Measurements from ENCODE around the gene CFAP141. TPM values are rescaled to one million over a fixed set of nuclear protein-coding genes. Genes with fewer than 3 reads are reported as not detected.
"Not testable (repeated sequence)": the region's sequence is repeated elsewhere in the genome, so short reads cannot be mapped to it uniquely, and the experiment has no call there.

Gene CFAP141
- total RNA-seq, 2 experiments from 2014 or later = not detected

DNA sequence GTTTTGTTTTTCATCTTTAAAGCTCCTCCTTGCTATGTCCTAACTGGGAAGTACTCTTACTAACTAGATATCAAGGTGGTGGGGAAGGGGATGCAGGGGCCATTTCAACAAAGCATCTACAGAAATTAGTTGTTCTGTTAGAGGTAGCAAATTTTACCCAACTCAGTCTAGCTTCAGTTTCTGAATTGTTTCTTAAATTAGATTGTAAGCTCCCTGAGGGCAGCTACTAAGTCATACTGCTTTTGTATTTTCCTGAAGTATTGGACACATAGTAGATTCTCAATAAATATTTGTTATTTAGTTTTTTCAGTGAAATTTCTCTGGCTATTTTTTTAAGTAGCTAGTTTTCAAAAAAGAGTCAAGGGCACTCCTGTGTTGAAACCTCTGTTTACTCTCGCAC is 16.4 kb upstream of the CFAP141 start:
- ChIA-PET POLR2A (interaction anchor here (1.0 to 8.4 kb wide), 7 partner anchors 15 to 232 kb away, joined by 3 to 72 read pairs (median 10); partner anchors contain the start of gene RPS27), CTCF (interaction anchor here (0.9 to 1.4 kb wide), 5 partner anchors 15 to 236 kb away, joined by 3 to 5 read pairs (median 3); no protein-coding TSS in a partner anchor)
- Mint-ChIP-seq H3K27ac (peak overlapping the region; percentile 97), H3K4me3 (peak overlapping the region; percentile 92), H3K27me3 (no peaks in the 10 kb centered on the region), H3K4me1 (peaks cover 73% of the 10 kb centered on the region), H3K9me3 (peaks cover 6% of the 10 kb centered on the region), H3K36me3 (ENCODE audit: low read depth) (peaks cover 86% of the 10 kb centered on the region)
- no peak for DNase-seq

DNA sequence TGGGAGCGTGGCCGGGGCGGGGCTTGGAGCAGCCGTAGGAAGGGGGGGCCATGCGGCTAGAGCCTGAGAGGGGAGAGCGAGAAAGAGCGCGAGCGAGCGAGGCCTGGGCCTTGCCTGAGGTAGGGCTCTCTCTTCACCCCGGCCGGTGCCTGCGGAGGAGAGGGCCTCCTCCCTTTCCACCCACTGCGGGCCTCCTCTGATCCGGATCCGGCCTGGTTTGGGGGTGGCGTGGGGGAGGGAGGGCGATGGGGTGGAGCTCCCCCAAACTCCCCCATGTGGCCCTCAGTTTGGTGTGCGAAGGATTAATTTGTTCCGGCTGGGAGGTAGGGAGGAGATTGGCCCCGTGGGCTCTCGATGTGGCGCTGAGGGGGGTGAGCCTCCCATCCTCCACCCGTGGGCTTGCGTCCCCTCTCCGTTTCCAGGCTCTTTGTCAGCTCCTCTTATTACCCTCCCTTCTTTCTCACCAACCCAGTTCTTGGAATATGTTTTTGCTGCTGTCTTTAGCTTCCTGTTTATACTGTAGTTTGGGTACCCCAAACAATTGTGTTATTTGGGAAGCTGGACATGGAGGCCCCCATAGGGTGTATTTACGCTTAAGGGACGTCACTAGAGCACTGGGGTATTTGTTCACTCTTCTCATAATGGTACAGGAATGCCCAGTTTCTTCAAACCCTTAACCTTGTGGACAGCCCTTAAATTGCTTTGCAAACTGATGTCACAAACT is 15.3 kb upstream of the CFAP141 start:
- Mint-ChIP-seq H3K4me3 (peak overlapping the region; percentile 92), H3K4me1 (peaks cover 74% of the 10 kb centered on the region), H3K9me3 (peaks cover 6% of the 10 kb centered on the region), H3K27me3 (no peaks in the 10 kb centered on the region), H3K27ac (peak overlapping the region; percentile 97), H3K36me3 (ENCODE audit: low read depth) (peaks cover 81% of the 10 kb centered on the region)
- peak; percentile 72 for DNase-seq
- ChIA-PET CTCF (interaction anchor here (1.3 kb wide), 1 partner anchor 50 kb away, joined by 3 read pairs; no protein-coding TSS in a partner anchor), POLR2A (interaction anchor here (0.9 to 8.4 kb wide), 14 partner anchors 9 to 231 kb away, joined by 3 to 72 read pairs (median 8); partner anchors contain the start of genes NUP210L and RPS27)

DNA sequence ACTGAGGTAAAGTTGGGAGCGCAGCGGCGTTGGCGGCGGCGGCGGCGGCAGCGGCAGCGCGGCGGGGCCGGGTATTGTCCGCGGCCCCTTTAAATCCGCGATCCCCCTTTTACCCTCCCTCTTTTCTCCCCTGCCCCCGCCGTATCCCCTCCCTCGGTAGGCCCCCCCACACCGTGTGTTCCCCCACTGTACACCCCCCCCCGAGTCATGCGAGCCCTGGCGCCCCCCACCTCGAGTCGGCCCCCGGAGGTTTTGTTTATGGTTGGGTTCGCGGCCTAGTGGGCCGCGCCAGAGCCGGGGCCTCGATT is 14.8 kb upstream of the CFAP141 start:
- Mint-ChIP-seq H3K27ac (peak overlapping the region; percentile 97), H3K4me3 (peak overlapping the region; percentile 92), H3K36me3 (ENCODE audit: low read depth) (peaks cover 76% of the 10 kb centered on the region), H3K27me3 (no peaks in the 10 kb centered on the region), H3K9me3 (peaks cover 6% of the 10 kb centered on the region), H3K4me1 (peaks cover 73% of the 10 kb centered on the region)
- DNase-seq = no peak
- POLR2A ChIA-PET = interaction anchor here (0.9 to 8.4 kb wide), 18 partner anchors 9 to 298 kb away, joined by 3 to 72 read pairs (median 6); partner anchors contain the start of genes GATAD2B, NUP210L and RPS27
- CTCF ChIA-PET = interaction anchor here (0.8 to 3.6 kb wide), 3 partner anchors 22 to 179 kb away, joined by 3 to 18 read pairs (median 5); no protein-coding TSS in a partner anchor

DNA sequence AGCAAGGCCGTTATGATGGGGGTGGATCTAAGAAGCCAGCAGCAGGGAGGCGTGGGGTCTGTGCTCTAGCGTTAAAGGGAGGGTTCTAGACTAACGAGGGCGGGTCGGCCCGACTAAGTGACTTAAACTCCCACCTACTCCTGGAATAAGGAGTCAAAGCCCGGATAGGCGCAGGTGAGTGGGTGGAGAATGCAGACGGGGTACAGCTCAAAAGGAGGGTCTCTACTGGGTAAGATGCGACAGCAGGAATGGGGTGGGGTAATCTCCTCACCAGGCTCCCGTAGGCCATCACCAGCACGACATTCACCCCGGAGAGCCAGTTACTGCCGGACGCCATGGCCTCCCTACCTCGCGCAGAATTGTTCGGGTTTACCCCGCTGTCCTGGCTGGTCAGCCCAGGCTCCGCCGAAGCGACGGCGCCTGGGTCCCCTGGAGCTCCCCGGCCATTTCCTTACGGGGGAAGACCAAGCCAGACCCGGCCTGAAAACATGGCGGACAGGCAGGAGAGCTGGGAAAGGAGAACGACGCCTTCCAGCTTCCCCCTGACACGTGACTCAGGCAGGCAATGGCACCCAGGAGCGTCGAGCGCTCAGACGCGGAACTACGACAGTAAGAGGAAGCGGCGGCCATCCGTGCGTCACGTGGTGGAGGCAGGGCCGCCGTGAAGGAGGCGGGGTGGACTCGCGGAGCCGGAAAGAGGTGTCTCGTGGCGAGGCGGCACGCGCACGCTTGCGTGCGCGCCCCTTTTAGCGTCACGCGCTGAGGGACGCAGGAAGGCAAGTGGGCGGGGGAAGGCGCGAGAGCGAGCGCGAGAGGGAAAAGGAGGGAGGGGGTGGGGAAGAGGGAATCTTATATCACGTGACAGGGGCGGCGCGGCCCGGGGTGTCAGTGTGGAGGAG is 14.2 kb upstream of the CFAP141 start, which contains the start of gene UBAP2L:
UBAP2L (plus strand) TSS at position 885 of the 899 bp plus-strand sequence. CDS start 4,169 bp downstream, outside the sequence.
- ChIA-PET POLR2A (interaction anchor here (0.9 to 8.4 kb wide), 18 partner anchors 10 to 586 kb away, joined by 3 to 72 read pairs (median 6); partner anchors contain the start of genes CHTOP, GATAD2B, NUP210L and RPS27), CTCF (interaction anchor here (0.8 to 3.6 kb wide), 6 partner anchors 16 to 180 kb away, joined by 3 to 18 read pairs (median 4); no protein-coding TSS in a partner anchor)
- peak within 1 kb of the TSS; percentile 97 for H3K27ac Mint-ChIP-seq
- DNase-seq = peak; percentile 99
- H3K9me3 Mint-ChIP-seq = peaks cover 6% of the 10 kb centered on the region
- peaks cover 70% of the 10 kb centered on the region for H3K36me3 Mint-ChIP-seq (ENCODE audit: low read depth)
- H3K27me3 Mint-ChIP-seq = no peaks in the 10 kb centered on the region
- peak within 1 kb of the TSS; percentile 92 for H3K4me3 Mint-ChIP-seq
- H3K4me1 Mint-ChIP-seq = peaks cover 71% of the 10 kb centered on the region

DNA sequence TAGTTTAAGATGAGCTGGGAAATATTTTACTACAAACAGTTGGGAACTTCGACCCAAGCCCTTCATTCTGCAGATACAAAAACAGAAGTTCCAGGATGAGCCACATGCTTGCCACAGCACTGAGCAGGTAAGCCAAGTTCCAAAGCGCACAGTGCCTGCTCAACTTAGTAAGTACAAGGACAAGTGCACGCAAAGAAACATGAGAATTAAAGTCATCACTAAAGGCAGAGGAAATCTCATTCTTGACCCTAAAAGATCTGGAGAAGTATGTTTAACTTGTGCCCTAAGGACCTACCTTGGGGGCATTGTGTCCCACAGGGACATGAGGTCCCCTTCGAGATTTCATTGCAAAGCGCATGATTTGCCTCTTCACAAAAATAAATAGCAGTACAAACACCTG is 13.4 kb upstream of the CFAP141 start:
- peaks cover 6% of the 10 kb centered on the region for H3K9me3 Mint-ChIP-seq
- H3K4me1 Mint-ChIP-seq = peaks cover 63% of the 10 kb centered on the region
- CTCF ChIA-PET = interaction anchor here (0.9 to 3.6 kb wide), 6 partner anchors 16 to 116 kb away, joined by 3 to 18 read pairs (median 6); no protein-coding TSS in a partner anchor
- H3K27me3 Mint-ChIP-seq = no peaks in the 10 kb centered on the region
- POLR2A ChIA-PET = interaction anchor here (1.1 to 8.4 kb wide), 13 partner anchors 9 to 586 kb away, joined by 3 to 72 read pairs (median 11); partner anchors contain the start of genes CHTOP, GATAD2B, NUP210L and RPS27
- H3K36me3 Mint-ChIP-seq (ENCODE audit: low read depth) = peaks cover 62% of the 10 kb centered on the region
- H3K27ac Mint-ChIP-seq = peak overlapping the region; percentile 88
- DNase-seq = no peak
- H3K4me3 Mint-ChIP-seq = peak overlapping the region; percentile 92

DNA sequence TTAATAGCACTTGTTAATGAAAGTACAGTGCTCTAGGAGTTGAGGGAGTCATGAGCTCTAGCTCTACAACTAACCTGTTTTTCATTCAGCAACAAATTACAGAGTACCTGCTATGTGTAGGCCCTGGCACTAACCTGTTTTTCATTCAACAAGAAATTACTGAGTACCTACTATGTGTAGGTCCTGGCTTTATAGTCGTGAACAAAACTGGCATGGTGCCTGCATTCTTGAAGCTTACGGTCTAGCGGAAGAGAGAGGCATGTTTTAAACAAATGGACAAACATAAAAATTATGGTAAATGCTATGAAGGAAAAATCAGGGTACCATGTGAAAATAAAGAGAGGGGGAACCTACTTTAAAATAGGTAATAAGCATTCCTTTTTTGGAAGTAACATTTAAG is 12.4 kb upstream of the CFAP141 start:
- ChIA-PET POLR2A (interaction anchor here (1.1 to 8.4 kb wide), 10 partner anchors 8 to 168 kb away, joined by 3 to 72 read pairs (median 6); no protein-coding TSS in a partner anchor), CTCF (interaction anchor here (0.6 to 3.6 kb wide), 5 partner anchors 20 to 117 kb away, joined by 3 to 18 read pairs (median 6); no protein-coding TSS in a partner anchor)
- DNase-seq = no peak
- peak overlapping the region; percentile 92 for H3K4me3 Mint-ChIP-seq
- H3K9me3 Mint-ChIP-seq = peaks cover 6% of the 10 kb centered on the region
- no peaks in the 10 kb centered on the region for H3K27me3 Mint-ChIP-seq
- peaks cover 59% of the 10 kb centered on the region for H3K4me1 Mint-ChIP-seq
- peak overlapping the region; percentile 27 for H3K27ac Mint-ChIP-seq
- peaks cover 64% of the 10 kb centered on the region for H3K36me3 Mint-ChIP-seq (ENCODE audit: low read depth)

DNA sequence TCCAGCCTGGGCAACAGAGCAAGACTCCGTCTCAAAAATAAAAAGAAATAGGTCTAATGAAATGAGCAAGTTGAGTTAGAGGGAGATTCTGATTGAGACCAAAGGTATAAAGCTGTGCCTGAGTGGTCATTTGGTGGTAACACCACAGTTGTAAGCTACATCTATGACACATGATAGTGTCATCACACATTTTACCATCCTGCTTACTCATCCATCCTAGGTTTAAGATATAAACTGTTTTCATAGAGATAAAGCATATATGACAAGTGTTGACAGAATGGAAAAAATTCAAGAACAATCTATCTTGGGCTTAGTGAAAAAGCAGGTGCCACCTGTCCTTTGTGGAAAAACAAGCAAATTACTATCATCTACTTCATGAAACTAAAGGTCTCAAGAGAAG is 7.1 kb upstream of the CFAP141 start:
- Mint-ChIP-seq H3K9me3 (no peaks in the 10 kb centered on the region), H3K4me3 (no peak overlapping the region)

DNA sequence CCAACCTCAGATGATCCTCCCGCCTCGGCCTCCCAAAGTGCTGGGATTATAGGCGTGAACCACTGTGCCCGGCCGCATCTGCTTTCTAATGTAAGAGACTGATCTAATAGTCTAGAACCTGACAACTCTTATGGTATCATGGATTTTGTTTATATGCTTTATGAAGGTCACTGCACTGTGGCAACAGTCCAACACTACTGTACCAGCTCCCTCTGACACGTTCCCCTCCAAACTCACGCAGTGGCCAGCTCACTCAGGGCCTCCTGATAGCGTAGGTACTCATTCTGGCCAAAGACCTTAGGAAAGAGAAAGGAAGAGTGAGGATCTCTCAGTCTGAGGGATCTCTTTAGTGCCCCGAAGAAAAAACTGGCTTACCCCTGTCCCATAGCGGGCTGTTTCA is 6.0 kb upstream of the CFAP141 start:
- Mint-ChIP-seq H3K4me1 (peaks cover 28% of the 10 kb centered on the region), H3K27me3 (no peaks in the 10 kb centered on the region), H3K27ac (peak overlapping the region; percentile 64), H3K36me3 (ENCODE audit: low read depth) (peaks cover 48% of the 10 kb centered on the region), H3K9me3 (no peaks in the 10 kb centered on the region), H3K4me3 (no peak overlapping the region)
- ChIA-PET CTCF (no interaction called here), POLR2A (interaction anchor here (1.0 kb wide), 1 partner anchor 47 kb away, joined by 3 read pairs; no protein-coding TSS in a partner anchor)
- DNase-seq = no peak

More for the DNA sequence above, 7.1 kb upstream of the CFAP141 start:
- no peak for DNase-seq
- Mint-ChIP-seq H3K36me3 (ENCODE audit: low read depth) (peaks cover 53% of the 10 kb centered on the region), H3K27ac (peak overlapping the region; percentile 55), H3K27me3 (no peaks in the 10 kb centered on the region), H3K4me1 (peaks cover 37% of the 10 kb centered on the region)
- ChIA-PET POLR2A (interaction anchor here (1.0 kb wide), 1 partner anchor 45 kb away, joined by 3 read pairs; no protein-coding TSS in a partner anchor), CTCF (no interaction called here)

DNA sequence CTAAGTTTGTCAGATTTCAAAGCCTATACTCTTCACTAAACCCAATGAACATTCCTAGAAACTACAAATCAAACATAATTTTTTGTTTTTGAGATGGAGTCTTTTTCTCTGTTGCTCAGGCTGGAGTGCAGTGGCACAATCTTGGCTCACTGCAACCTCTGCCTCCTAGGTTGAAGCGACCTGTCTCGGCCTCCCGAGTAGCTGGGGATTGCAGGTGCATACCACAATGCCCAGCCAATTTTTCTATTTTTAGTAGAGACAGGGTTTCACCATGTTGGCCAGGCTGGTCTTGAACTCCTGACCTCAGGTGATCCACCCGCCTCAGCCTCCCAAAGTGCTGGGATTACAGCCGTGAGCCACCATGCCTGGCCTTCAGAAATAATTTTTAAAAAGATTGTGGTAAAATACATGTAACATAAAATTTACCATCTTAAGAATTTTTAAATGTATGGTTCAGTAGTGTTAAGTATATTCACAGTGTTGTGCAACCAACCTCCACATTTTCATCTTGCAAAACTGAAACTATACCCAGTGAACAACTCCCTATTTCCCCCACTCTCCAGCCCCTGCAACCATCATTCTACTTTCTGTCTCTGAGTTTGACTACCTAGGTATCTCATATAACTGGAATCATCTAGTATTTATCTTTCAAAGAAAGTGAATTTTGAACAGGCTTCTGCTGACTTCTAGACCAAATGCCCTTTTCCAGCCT is 2.7 kb upstream of the CFAP141 start:
- DNase-seq = no peak

DNA sequence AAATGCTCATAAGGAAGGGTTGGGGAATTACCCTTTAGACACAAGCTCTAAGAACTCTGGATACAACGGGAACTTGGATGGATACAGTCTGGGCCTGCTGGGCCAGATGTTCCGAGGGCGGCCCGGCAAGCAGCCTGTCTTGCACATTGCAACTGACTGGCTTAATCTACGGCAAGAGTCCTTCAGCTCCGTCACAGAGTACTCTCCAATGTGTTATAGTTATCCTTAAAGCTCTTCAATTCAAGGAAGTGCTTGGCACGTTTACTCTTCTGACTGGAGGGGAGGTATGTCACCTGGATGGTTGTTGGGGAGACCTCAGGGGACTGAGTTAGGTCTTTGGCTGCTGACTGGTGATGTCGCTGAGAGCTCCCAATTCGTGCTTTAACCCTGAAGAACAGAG is 1.1 kb upstream of the CFAP141 start:
- no peaks in the 10 kb centered on the region for H3K9me3 Mint-ChIP-seq
- H3K27ac Mint-ChIP-seq = no peak overlapping the region
- H3K27me3 Mint-ChIP-seq = no peaks in the 10 kb centered on the region
- DNase-seq = no peak
- H3K36me3 Mint-ChIP-seq (ENCODE audit: low read depth) = peaks cover 43% of the 10 kb centered on the region
- ChIA-PET POLR2A (interaction anchor here (0.8 to 1.5 kb wide), 3 partner anchors 11 to 55 kb away, joined by 3 to 6 read pairs (median 3); partner anchors contain the start of gene UBAP2L), CTCF (interaction anchor here (1.2 to 1.4 kb wide), 2 partner anchors 8 to 27 kb away, joined by 3 to 6 read pairs; no protein-coding TSS in a partner anchor)
- no peak overlapping the region for H3K4me3 Mint-ChIP-seq
- peaks cover 20% of the 10 kb centered on the region for H3K4me1 Mint-ChIP-seq

More for the DNA sequence above, 2.7 kb upstream of the CFAP141 start:
- no peaks in the 10 kb centered on the region for H3K27me3 Mint-ChIP-seq
- ChIA-PET CTCF (interaction anchor here (1.4 kb wide), 1 partner anchor 10 kb away, joined by 6 read pairs; no protein-coding TSS in a partner anchor), POLR2A (no interaction called here)
- no peaks in the 10 kb centered on the region for H3K9me3 Mint-ChIP-seq
- H3K36me3 Mint-ChIP-seq (ENCODE audit: low read depth) = peaks cover 55% of the 10 kb centered on the region
- no peak overlapping the region for H3K4me3 Mint-ChIP-seq
- H3K27ac Mint-ChIP-seq = no peak overlapping the region
- peaks cover 26% of the 10 kb centered on the region for H3K4me1 Mint-ChIP-seq

DNA sequence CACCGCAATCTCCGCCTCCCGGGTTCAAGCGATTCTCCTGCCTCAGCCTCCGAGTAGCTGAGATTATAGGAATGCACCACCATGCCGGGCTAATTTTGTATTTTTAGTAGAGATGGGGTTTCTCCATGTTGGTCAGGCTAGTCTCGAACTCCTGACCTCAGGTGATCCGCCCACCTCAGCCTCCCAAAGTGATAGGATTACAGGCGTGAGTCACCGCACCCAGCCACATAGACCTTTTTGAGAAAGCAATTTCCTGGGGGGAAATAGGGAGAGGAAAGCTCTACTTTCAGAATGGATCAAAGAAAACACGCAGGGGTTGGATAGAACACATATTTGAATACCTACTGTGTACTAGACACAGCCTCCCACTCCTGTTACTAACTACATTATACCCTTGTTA is 355 bp downstream of the CFAP141 start:
- H3K4me3 Mint-ChIP-seq, H3K27ac Mint-ChIP-seq, CTCF ChIA-PET, H3K27me3 Mint-ChIP-seq, H3K9me3 Mint-ChIP-seq, POLR2A ChIA-PET, DNase-seq: not testable (repeated sequence)
- peaks cover 17% of the 10 kb centered on the region for H3K4me1 Mint-ChIP-seq
- H3K36me3 Mint-ChIP-seq (ENCODE audit: low read depth) = peaks cover 37% of the 10 kb centered on the region

All from activated CD4-positive, alpha-beta memory T cell treated with anti-CD3 and anti-CD28 coated beads, Interleukin-2, amount 10 ng/mL, durations not matched to agents 7 days and 5 days (primary cell).